LNCaP clone FGC (cell line): ENCODE results near the gene CLEC16A.

Experiments used
- DNase-seq: peaks from one replicate; pipeline ENCODE4 v3.0.0-alpha.2; 2011; ENCODE audit warnings: low read depth
- H3K4me3 ChIP-seq: 2 replicates; pipeline ENCODE4 v1.5.1; 2011; ENCODE audit warnings: mild to moderate bottlenecking, low read depth, low read length, control low read depth
- CTCF ChIP-seq: IDR thresholded peaks from 2 replicates; pipeline ENCODE4 v1.5.1; 2012; ENCODE audit warnings: mild to moderate bottlenecking; ENCODE audit not compliant: control insufficient read depth, insufficient read depth; ENCODE audit errors: extremely low read depth

Gene CLEC16A

DNA sequence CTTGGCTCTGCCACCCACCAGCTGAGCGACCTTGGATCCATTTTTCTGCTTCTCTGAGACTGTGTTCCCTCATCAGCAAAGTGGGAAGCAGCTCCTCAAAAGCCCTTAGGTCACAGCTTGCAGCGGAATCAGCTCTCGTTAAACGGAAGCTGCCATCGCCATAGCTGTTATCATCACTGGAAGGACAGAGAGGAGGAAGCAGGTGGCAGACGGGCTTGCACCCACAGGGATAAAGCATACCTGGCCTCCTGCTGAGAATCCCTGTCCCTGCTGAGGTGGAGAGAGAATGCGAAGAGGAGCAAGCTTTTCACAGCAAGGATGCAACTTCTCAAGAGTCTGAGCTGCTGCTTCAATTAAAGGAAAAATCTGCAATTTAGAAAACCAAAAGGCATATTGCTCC is 106.6 kb downstream of the CLEC16A start:
- H3K4me3 ChIP-seq = no peak overlapping the region
- TF ChIP-seq CTCF = no peak
- DNase-seq = no peak

DNA sequence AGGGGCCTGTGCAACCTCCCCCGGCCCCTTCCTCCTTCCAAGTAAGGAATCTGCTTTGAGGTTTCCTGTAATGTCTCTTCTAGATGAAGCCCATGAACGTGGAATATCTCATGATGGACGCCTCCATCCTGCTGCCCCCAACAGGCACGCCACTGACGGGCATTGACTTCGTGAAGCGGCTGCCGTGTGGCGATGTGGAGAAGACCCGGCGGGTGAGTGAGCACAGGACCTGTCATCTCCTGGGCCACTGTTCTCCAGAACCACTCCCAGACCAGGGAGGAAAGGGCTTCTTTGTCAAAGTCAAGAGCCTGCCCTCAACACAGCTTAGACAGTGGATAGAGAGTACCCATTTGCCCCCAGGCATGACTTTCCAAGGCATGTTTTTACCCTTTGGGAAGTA is 107.1 kb downstream of the CLEC16A start:
- H3K4me3 ChIP-seq = no peak overlapping the region
- TF ChIP-seq CTCF = no peak
- DNase-seq = no peak

GRCh38 chr16:11051879-11052808 is 107.8 kb downstream of the CLEC16A start:
- no peak overlapping the region for H3K4me3 ChIP-seq
- no peak for TF ChIP-seq CTCF

DNA sequence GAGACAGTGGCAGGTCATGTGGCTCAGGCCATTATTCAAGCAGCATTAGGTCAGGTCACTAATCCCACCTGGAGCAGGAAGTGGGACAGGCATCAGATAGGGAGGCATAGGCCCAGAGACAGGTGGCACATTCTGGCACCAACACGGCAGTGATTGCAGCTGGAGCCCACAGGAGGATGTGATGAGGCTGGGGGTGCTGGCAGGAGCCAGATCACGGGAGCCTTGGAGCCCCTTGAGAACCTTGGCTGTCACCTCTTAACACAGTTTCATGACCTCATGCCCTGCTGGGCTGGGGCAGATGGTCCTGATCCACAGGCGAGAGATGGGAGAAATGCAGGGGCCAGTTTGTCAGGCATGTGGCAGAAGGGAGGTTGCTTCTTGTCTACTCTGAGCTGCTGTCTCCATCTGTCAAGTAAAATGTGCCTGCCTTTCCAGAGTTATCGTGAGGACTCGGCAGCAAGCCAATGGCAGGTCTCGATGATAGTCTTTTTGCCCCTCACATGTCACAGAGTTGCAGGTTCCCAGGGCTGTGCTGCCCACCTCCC is 109.6 kb downstream of the CLEC16A start:
- DNase-seq = no peak
- TF ChIP-seq CTCF = no peak
- no peak overlapping the region for H3K4me3 ChIP-seq

More at GRCh38 chr16:11051879-11052808, 107.8 kb downstream of the CLEC16A start:
- DNase-seq = no peak

DNA sequence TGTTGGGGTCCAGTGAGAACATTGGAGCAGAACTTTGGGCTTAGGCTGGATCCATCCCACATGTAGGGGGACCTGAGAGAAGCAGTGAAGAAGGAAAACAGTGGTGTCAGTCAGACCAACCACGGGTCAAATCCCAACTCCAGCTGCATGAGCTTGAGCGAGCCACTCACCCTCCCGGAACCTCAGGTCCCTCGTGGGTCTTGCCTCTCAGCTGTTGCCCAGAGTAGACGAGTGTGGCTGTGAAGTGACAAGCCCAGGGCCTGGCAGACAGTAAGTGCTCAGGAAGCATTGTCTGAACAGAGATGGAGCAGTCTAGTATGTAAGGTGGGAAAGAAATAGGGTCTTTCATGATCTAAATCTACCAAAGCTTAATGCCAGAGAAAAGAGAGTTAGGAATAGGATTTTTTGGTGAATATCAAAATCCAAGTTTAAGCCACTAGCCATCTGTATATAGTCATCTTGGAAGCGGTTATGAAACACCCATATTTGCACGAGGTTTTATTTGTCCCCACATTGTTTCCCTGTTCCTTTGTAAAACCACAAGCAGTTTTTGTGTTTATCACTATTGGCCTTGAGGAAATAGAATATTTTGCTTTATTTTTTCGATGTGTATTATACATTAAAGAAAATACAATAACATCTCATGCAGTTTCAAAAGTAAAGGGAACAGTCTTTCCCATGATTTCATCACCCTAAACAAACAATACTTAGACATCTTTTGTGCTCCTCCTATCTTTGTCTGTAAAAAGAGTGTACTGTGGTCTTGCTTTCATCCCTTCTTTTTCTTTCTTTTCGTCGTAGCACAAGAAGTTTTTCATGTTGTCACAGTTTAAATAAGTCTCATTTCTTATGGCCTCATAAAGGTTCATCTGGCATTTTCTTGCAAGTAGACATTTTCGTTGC is 112.0 kb downstream of the CLEC16A start:
- no peak for TF ChIP-seq CTCF
- DNase-seq = no peak
- H3K4me3 ChIP-seq = no peak overlapping the region

GRCh38 chr16:11056993-11057649 is 112.8 kb downstream of the CLEC16A start:
- no peak for TF ChIP-seq CTCF
- DNase-seq = no peak
- H3K4me3 ChIP-seq = no peak overlapping the region
